Measurements from ENCODE around the gene MAU2. TPM values are rescaled to one million over a fixed set of nuclear protein-coding genes. Genes with fewer than 3 reads are reported as not detected.
"Not testable (repeated sequence)": the region's sequence is repeated elsewhere in the genome, so short reads cannot be mapped to it uniquely, and the experiment has no call there.

MAU2 gene
- total RNA-seq, 1 donor from 2014 or later: 12.1 TPM

DNA sequence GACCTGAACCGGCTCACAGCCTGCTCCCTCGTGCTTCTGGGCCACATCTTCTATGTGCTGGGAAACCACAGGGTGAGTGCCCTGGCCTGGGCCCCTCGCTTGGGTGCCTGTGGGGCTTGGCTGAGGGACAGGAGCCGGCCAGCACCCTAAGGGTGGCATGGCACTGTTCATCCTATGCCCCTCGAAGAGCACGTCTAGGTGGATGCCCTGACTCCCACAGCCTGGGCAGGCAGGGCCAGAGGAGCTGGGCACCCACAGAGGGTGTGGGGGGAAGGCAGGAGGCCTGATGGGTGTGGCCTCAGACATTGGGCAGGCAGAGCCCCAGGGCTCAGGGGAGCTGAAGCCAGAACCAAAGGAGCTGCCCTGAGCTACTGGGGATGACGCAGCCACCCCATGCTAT lies 28.7 kb downstream of the MAU2 start:
- DNase-seq (ENCODE audit: low read depth): no peak
- peak; percentile 52 for FAIRE-seq
- Histone ChIP-seq H3K36me3 (ENCODE audit: control insufficient read depth, insufficient read depth, low read length) (peaks cover 41% of the 10 kb centered on the region), H3K27me3 (ENCODE audit: control insufficient read depth, insufficient read depth, low read length) (no peaks in the 10 kb centered on the region), H3K4me3 (ENCODE audit: low read depth, low read length) (no peak overlapping the region)
- TF ChIP-seq, protein P1, sequence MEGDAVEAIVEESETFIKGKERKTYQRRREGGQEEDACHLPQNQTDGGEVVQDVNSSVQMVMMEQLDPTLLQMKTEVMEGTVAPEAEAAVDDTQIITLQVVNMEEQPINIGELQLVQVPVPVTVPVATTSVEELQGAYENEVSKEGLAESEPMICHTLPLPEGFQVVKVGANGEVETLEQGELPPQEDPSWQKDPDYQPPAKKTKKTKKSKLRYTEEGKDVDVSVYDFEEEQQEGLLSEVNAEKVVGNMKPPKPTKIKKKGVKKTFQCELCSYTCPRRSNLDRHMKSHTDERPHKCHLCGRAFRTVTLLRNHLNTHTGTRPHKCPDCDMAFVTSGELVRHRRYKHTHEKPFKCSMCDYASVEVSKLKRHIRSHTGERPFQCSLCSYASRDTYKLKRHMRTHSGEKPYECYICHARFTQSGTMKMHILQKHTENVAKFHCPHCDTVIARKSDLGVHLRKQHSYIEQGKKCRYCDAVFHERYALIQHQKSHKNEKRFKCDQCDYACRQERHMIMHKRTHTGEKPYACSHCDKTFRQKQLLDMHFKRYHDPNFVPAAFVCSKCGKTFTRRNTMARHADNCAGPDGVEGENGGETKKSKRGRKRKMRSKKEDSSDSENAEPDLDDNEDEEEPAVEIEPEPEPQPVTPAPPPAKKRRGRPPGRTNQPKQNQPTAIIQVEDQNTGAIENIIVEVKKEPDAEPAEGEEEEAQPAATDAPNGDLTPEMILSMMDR (IDR thresholded peaks at IDR 0.05; ENCODE audit: insufficient read depth, low read length, severe bottlenecking): no peak

DNA sequence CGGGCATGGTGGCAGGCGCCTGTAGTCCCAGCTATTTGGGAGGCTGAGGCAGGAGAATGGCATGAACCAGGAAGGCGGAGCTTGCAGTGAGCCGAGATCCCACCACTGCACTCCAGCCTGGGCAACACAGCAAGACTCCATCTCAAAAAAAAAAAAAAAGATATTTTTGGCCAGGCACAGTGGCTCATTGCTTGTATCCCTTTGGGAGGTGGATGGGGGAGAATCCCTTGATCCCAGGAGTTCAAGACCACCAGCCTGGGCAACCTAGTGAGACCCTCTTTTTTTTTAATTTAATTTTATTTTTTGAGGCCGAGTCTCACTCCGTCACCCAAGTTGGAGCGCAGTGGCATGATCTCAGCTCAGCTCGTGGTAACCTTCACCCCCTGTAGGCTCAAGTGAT lies 30.1 kb downstream of the MAU2 start:
- H3K27me3 ChIP-seq (ENCODE audit: control insufficient read depth, insufficient read depth, low read length); FAIRE-seq; DNase-seq (ENCODE audit: low read depth); H3K4me3 ChIP-seq (ENCODE audit: low read depth, low read length): not testable (repeated sequence)
- H3K36me3 ChIP-seq (ENCODE audit: control insufficient read depth, insufficient read depth, low read length): peaks cover 41% of the 10 kb centered on the region

- TF ChIP-seq, protein P1 (IDR thresholded peaks at IDR 0.05; ENCODE audit: insufficient read depth, low read length, severe bottlenecking): no peak
- no peaks in the 10 kb centered on the region for H3K27me3 ChIP-seq (ENCODE audit: control insufficient read depth, insufficient read depth, low read length)
- no peak for DNase-seq (ENCODE audit: low read depth)
- H3K4me3 ChIP-seq (ENCODE audit: low read depth, low read length): no peak overlapping the region
- FAIRE-seq: no peak
- peaks cover 36% of the 10 kb centered on the region for H3K36me3 ChIP-seq (ENCODE audit: control insufficient read depth, insufficient read depth, low read length)
These were observed 32.2 kb downstream of the MAU2 start for GRCh38 chr19:19352823-19353222.

DNA sequence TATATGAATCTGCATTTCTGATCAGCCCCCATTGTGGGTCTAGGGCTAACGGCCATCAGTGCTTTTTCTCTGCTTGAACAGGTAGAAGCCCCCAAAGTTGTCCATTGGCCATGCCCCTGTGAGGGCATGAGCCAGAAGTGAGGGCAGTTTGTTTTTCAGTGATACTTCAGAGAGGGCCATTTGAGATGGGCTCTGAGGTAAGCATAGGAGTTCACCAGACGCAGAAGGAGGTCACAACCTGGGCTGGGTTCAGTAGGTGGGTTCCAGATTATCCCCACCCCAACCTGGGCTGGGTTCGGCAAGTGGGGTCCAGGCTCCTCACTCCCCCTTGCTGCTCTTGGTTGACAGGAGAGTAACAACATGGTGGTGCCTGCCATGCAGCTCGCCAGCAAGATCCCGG lies 33.4 kb downstream of the MAU2 start:
- TF ChIP-seq, protein P1 (IDR thresholded peaks at IDR 0.05; ENCODE audit: insufficient read depth, low read length, severe bottlenecking): no peak
- no peak for DNase-seq (ENCODE audit: low read depth)
- no peak for FAIRE-seq
- H3K36me3 ChIP-seq (ENCODE audit: control insufficient read depth, insufficient read depth, low read length): peaks cover 33% of the 10 kb centered on the region
- no peaks in the 10 kb centered on the region for H3K27me3 ChIP-seq (ENCODE audit: control insufficient read depth, insufficient read depth, low read length)
- no peak overlapping the region for H3K4me3 ChIP-seq (ENCODE audit: low read depth, low read length)

- peaks cover 26% of the 10 kb centered on the region for H3K36me3 ChIP-seq (ENCODE audit: control insufficient read depth, insufficient read depth, low read length)
- H3K27me3 ChIP-seq (ENCODE audit: control insufficient read depth, insufficient read depth, low read length): no peaks in the 10 kb centered on the region
- FAIRE-seq (no peak), DNase-seq (ENCODE audit: low read depth) (no peak)
- no peak overlapping the region for H3K4me3 ChIP-seq (ENCODE audit: low read depth, low read length)
- TF ChIP-seq, protein P1 (IDR thresholded peaks at IDR 0.05; ENCODE audit: insufficient read depth, low read length, severe bottlenecking): no peak
These were observed 34.3 kb downstream of the MAU2 start for GRCh38 chr19:19354932-19355331.

GRCh38 chr19:19355606-19356139 lies 35.0 kb downstream of the MAU2 start:
- DNase-seq (ENCODE audit: low read depth) (no peak), FAIRE-seq (no peak)
- peaks cover 26% of the 10 kb centered on the region for H3K36me3 ChIP-seq (ENCODE audit: control insufficient read depth, insufficient read depth, low read length)
- H3K4me3 ChIP-seq (ENCODE audit: low read depth, low read length): no peak overlapping the region
- TF ChIP-seq, protein P1 (IDR thresholded peaks at IDR 0.05; ENCODE audit: insufficient read depth, low read length, severe bottlenecking): no peak
- H3K27me3 ChIP-seq (ENCODE audit: control insufficient read depth, insufficient read depth, low read length): no peaks in the 10 kb centered on the region

All from bronchial epithelial cell (primary cell).